GM23338 (cell line): Measurements from ENCODE around the gene GBP6. TPM values are rescaled to one million over a fixed set of nuclear protein-coding genes. Genes with fewer than 3 reads are reported as not detected.

ENCODE experiments used
- ATAC-seq: fragments of 200-7000 bp; cut with Tn5 transposase; 3 replicates; pipeline ENCODE4 v1.9.1; 2020
- DNase-seq: peaks from one replicate; pipeline ENCODE4 v3.0.0-alpha.2; 2015; ENCODE audit warnings: low spot score
- H2AFZ ChIP-seq: fragments of 200-600 bp; sonication (generic); 2 replicates; pipeline ENCODE4 v1.8.0; 2016; ENCODE audit warnings: antibody characterized with exemption, mild to moderate bottlenecking, moderate library complexity
- H3F3A ChIP-seq: fragments of 200-600 bp; sonication (generic); replicated peaks from 2 replicates; pipeline ENCODE4 v1.8.0; 2017; ENCODE audit warnings: antibody characterized with exemption, mixed run types, low read depth
- H3K27ac ChIP-seq: fragments of 200-600 bp; sonication (generic); 2 replicates; pipeline ENCODE4 v1.6.1; 2016; ENCODE audit warnings: low read depth
- H3K27me3 ChIP-seq: fragments of 200-600 bp; sonication (generic); 2 replicates; pipeline ENCODE4 v1.8.0; 2016; ENCODE audit warnings: mild to moderate bottlenecking, mixed run types, moderate library complexity; ENCODE audit not compliant: insufficient read depth
- H3K36me3 ChIP-seq: fragments of 200-600 bp; sonication (generic); 2 replicates; pipeline ENCODE4 v1.8.0; 2016; ENCODE audit warnings: mild to moderate bottlenecking; ENCODE audit not compliant: insufficient read depth
- H3K4me1 ChIP-seq: fragments of 200-600 bp; sonication (generic); 2 replicates; pipeline ENCODE4 v1.8.0; 2016; ENCODE audit warnings: mild to moderate bottlenecking, moderate library complexity; ENCODE audit not compliant: insufficient read depth
- H3K4me2 ChIP-seq: fragments of 200-600 bp; sonication (generic); 2 replicates; pipeline ENCODE4 v1.7.1; 2017; ENCODE audit warnings: mixed run types
- H3K4me3 ChIP-seq: fragments of 200-600 bp; sonication (generic); 2 replicates; pipeline ENCODE4 v1.6.1; 2016; ENCODE audit warnings: mixed run types
- H3K79me2 ChIP-seq: fragments of 200-600 bp; sonication (generic); replicated peaks from 2 replicates; pipeline ENCODE4 v1.8.0; 2017; ENCODE audit warnings: mild to moderate bottlenecking; ENCODE audit not compliant: insufficient read depth
- H3K9me2 ChIP-seq: fragments of 200-600 bp; sonication (generic); 2 replicates; pipeline ENCODE4 v1.8.0; 2017; ENCODE audit not compliant: insufficient read depth
- H4K20me1 ChIP-seq: fragments of 200-600 bp; sonication (generic); replicated peaks from 2 replicates; pipeline ENCODE4 v1.8.0; 2017; ENCODE audit warnings: mild to moderate bottlenecking; ENCODE audit not compliant: insufficient read depth
- H3K27ac Mint-ChIP-seq: 2 replicates; pipeline ENCODE4 v1.8.0; 2020; ENCODE audit warnings: inconsistent platforms, mild to moderate bottlenecking, moderate library complexity, mixed read lengths
- H3K27me3 Mint-ChIP-seq: 3 replicates; pipeline ENCODE4 v1.8.0; 2022; ENCODE audit warnings: low read depth, mild to moderate bottlenecking, moderate library complexity, mixed read lengths, inconsistent platforms; ENCODE audit not compliant: insufficient read depth, poor library complexity
- H3K36me3 Mint-ChIP-seq: 3 replicates; pipeline ENCODE4 v1.8.0; 2021; ENCODE audit warnings: low read depth, mild to moderate bottlenecking, inconsistent platforms, moderate library complexity, mixed read lengths
- H3K4me1 Mint-ChIP-seq: 3 replicates; pipeline ENCODE4 v1.8.0; 2020; ENCODE audit warnings: mild to moderate bottlenecking, inconsistent platforms, mixed read lengths
- H3K4me3 Mint-ChIP-seq: 3 replicates; pipeline ENCODE4 v1.8.0; 2021; ENCODE audit warnings: moderate library complexity, mild to moderate bottlenecking, inconsistent platforms, mixed read lengths
- H3K9me3 Mint-ChIP-seq: 3 replicates; pipeline ENCODE4 v1.8.0; 2020; ENCODE audit warnings: moderate library complexity, mild to moderate bottlenecking, inconsistent platforms, mixed read lengths
- CREB1 ChIP-seq: fragments of 250-450 bp; sonication (Bioruptor Pico); IDR thresholded peaks from 2 replicates; pipeline ENCODE4 v1.5.0; 2020; ENCODE audit warnings: low read depth, mild to moderate bottlenecking, moderate library complexity
- EZH2phosphoT487 ChIP-seq: fragments of 200-600 bp; sonication (generic); IDR thresholded peaks from one replicate; pipeline ENCODE4 v1.8.1; 2018; ENCODE audit warnings: antibody characterized with exemption; ENCODE audit not compliant: unreplicated experiment
- NANOG ChIP-seq: IDR thresholded peaks from 2 replicates; pipeline ENCODE4 v1.6.1; 2016; ENCODE audit warnings: antibody characterized with exemption, borderline replicate concordance
- POLR2AphosphoS5 ChIP-seq: IDR thresholded peaks from 2 replicates; pipeline ENCODE4 v1.6.1; 2016; ENCODE audit warnings: antibody characterized with exemption, low read depth
- STAT1 ChIP-seq: IDR thresholded peaks from one replicate; pipeline ENCODE4 v1.6.1; 2016; ENCODE audit warnings: antibody characterized with exemption; ENCODE audit not compliant: unreplicated experiment
- ZNF114 ChIP-seq: fragments of 250-450 bp; sonication (Bioruptor Pico); IDR thresholded peaks from 2 replicates; pipeline ENCODE4 v1.5.0; 2020; ENCODE audit warnings: mild to moderate bottlenecking, moderate library complexity
- polyA plus RNA-seq: library from polyadenylated mRNA; unstranded; fragments of >200 nt; fragmentation: Nextera tagmentation; extraction: Ambion mirVana; gene quantifications from 2 replicates; pipeline ENCODE4 v1.2.1, GENCODE V29; 2016
- total RNA-seq: library from RNA; depleted of rRNA; stranded (reverse); fragments of >200 nt; shearing (Covaris generic); gene quantifications from 2 replicates; pipeline ENCODE4 v1.2.3, GENCODE V29; 2014
- TF ChIP-seq, protein P1 (sequence below): fragments of 250-450 bp; sonication (Bioruptor Pico); IDR thresholded peaks from 2 replicates; pipeline ENCODE4 v1.5.0; 2020; ENCODE audit warnings: mild to moderate bottlenecking, moderate library complexity
- TF ChIP-seq, protein P2 (sequence below): IDR thresholded peaks from one replicate; pipeline ENCODE4 v1.6.1; 2018; ENCODE audit warnings: antibody characterized with exemption; ENCODE audit not compliant: unreplicated experiment

The GBP6 gene
- total and polyA plus RNA-seq, 2 experiments from 2014 or later: not detected

DNA sequence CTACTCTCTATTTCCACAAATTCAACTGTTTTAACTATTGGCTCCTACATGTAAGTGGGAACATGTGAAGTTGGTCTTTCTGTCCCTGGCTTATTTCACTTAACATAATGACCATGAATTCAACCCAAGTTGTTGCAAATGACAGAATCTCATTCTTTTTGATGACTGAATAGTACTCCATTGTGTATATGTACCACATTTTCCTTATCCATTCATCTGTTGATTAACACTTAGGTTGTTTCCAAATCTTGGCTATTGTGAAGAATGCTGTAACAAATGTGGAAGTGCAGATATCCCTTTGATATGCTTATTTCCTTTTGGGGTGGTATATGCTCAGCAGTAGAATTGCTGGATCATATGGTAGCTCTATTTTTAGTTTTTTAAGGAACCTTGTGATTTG lies 33.0 kb downstream of the GBP6 start:
- Histone ChIP-seq H3K4me1 (no peaks in the 10 kb centered on the region), H3K9me2 (no peaks in the 10 kb centered on the region; the same call in 1 of the 2 replicates), H3K4me2 (no peak overlapping the region), H3K79me2 (no peaks in the 10 kb centered on the region), H3F3A (no peaks in the 10 kb centered on the region), H4K20me1 (no peaks in the 10 kb centered on the region), H3K4me3 (no peak overlapping the region), H3K36me3 (no peaks in the 10 kb centered on the region), H3K27me3 (no peaks in the 10 kb centered on the region), H2AFZ (no peak overlapping the region), H3K27ac (no peak overlapping the region)
- TF ChIP-seq POLR2AphosphoS5 (no peak), EZH2phosphoT487 (no peak), CREB1 (no peak), ZNF114 (CRISPR knock-in tag) (no peak), NANOG (no peak), STAT1 (no peak)
- TF ChIP-seq, protein P1, sequence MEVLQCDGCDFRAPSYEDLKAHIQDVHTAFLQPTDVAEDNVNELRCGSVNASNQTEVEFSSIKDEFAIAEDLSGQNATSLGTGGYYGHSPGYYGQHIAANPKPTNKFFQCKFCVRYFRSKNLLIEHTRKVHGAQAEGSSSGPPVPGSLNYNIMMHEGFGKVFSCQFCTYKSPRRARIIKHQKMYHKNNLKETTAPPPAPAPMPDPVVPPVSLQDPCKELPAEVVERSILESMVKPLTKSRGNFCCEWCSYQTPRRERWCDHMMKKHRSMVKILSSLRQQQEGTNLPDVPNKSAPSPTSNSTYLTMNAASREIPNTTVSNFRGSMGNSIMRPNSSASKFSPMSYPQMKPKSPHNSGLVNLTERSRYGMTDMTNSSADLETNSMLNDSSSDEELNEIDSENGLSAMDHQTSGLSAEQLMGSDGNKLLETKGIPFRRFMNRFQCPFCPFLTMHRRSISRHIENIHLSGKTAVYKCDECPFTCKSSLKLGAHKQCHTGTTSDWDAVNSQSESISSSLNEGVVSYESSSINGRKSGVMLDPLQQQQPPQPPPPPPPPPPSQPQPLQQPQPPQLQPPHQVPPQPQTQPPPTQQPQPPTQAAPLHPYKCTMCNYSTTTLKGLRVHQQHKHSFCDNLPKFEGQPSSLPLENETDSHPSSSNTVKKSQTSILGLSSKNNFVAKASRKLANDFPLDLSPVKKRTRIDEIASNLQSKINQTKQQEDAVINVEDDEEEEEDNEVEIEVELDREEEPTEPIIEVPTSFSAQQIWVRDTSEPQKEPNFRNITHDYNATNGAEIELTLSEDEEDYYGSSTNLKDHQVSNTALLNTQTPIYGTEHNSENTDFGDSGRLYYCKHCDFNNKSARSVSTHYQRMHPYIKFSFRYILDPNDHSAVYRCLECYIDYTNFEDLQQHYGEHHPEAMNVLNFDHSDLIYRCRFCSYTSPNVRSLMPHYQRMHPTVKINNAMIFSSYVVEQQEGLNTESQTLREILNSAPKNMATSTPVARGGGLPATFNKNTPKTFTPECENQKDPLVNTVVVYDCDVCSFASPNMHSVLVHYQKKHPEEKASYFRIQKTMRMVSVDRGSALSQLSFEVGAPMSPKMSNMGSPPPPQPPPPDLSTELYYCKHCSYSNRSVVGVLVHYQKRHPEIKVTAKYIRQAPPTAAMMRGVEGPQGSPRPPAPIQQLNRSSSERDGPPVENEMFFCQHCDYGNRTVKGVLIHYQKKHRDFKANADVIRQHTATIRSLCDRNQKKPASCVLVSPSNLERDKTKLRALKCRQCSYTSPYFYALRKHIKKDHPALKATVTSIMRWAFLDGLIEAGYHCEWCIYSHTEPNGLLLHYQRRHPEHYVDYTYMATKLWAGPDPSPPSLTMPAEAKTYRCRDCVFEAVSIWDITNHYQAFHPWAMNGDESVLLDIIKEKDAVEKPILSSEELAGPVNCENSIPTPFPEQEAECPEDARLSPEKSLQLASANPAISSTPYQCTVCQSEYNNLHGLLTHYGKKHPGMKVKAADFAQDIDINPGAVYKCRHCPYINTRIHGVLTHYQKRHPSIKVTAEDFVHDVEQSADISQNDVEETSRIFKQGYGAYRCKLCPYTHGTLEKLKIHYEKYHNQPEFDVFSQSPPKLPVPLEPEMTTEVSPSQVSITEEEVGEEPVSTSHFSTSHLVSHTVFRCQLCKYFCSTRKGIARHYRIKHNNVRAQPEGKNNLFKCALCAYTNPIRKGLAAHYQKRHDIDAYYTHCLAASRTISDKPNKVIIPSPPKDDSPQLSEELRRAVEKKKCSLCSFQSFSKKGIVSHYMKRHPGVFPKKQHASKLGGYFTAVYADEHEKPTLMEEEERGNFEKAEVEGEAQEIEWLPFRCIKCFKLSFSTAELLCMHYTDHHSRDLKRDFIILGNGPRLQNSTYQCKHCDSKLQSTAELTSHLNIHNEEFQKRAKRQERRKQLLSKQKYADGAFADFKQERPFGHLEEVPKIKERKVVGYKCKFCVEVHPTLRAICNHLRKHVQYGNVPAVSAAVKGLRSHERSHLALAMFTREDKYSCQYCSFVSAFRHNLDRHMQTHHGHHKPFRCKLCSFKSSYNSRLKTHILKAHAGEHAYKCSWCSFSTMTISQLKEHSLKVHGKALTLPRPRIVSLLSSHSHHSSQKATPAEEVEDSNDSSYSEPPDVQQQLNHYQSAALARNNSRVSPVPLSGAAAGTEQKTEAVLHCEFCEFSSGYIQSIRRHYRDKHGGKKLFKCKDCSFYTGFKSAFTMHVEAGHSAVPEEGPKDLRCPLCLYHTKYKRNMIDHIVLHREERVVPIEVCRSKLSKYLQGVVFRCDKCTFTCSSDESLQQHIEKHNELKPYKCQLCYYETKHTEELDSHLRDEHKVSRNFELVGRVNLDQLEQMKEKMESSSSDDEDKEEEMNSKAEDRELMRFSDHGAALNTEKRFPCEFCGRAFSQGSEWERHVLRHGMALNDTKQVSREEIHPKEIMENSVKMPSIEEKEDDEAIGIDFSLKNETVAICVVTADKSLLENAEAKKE: no peak
- TF ChIP-seq, protein P2, sequence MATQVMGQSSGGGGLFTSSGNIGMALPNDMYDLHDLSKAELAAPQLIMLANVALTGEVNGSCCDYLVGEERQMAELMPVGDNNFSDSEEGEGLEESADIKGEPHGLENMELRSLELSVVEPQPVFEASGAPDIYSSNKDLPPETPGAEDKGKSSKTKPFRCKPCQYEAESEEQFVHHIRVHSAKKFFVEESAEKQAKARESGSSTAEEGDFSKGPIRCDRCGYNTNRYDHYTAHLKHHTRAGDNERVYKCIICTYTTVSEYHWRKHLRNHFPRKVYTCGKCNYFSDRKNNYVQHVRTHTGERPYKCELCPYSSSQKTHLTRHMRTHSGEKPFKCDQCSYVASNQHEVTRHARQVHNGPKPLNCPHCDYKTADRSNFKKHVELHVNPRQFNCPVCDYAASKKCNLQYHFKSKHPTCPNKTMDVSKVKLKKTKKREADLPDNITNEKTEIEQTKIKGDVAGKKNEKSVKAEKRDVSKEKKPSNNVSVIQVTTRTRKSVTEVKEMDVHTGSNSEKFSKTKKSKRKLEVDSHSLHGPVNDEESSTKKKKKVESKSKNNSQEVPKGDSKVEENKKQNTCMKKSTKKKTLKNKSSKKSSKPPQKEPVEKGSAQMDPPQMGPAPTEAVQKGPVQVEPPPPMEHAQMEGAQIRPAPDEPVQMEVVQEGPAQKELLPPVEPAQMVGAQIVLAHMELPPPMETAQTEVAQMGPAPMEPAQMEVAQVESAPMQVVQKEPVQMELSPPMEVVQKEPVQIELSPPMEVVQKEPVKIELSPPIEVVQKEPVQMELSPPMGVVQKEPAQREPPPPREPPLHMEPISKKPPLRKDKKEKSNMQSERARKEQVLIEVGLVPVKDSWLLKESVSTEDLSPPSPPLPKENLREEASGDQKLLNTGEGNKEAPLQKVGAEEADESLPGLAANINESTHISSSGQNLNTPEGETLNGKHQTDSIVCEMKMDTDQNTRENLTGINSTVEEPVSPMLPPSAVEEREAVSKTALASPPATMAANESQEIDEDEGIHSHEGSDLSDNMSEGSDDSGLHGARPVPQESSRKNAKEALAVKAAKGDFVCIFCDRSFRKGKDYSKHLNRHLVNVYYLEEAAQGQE: no peak
- no peaks in the 10 kb centered on the region for H3K36me3 Mint-ChIP-seq
- ATAC-seq (no peak), DNase-seq (no peak)
- peaks cover 6% of the 10 kb centered on the region for H3K27me3 Mint-ChIP-seq
- H3K27ac Mint-ChIP-seq: no peak overlapping the region
- no peak overlapping the region for H3K4me3 Mint-ChIP-seq
- peaks cover 8% of the 10 kb centered on the region; the same call in 2 of the 3 replicates for H3K9me3 Mint-ChIP-seq
- no peaks in the 10 kb centered on the region for H3K4me1 Mint-ChIP-seq
